Ramos (cell line): ENCODE results near the gene TWIST2.

ENCODE experiments used
- in situ Hi-C: fragments of 300-500 bp; cut with MboI; formaldehyde crosslinking; loops from one replicate; pipeline ENCODE4 v1.14.3; 2022; ENCODE audit warnings: low sequenced_read_pairs; ENCODE audit not compliant: unreplicated experiment

The TWIST2 gene

DNA sequence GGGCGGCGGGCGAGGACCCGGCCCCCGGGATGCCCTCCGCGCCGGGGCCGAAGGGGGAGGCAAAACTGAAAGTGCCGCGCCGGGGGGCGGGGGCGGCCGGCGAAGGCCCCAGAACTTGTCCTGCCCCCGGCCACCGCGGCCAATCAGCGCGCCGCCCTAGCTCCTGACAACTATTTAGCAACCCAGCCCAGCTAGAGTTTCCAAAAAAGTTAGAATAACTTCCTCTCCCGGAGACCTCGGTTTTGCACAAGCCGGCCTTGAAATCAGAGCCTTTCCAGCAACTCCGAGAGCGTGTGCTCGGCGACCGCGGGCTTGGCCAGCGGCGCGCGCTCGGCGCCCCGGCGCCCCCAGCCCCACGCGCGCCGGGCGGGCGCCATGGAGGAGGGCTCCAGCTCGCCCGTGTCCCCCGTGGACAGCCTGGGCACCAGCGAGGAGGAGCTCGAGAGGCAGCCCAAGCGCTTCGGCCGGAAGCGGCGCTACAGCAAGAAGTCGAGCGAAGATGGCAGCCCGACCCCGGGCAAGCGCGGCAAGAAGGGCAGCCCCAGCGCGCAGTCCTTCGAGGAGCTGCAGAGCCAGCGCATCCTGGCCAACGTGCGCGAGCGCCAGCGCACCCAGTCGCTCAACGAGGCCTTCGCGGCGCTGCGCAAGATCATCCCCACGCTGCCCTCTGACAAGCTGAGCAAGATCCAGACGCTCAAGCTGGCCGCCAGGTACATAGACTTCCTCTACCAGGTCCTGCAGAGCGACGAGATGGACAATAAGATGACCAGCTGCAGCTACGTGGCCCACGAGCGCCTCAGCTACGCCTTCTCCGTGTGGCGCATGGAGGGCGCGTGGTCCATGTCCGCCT, at the start of gene TWIST2:
TSS of gene TWIST2 (plus strand) at position 245 of the 850 bp plus-strand sequence. CDS start at position 376, 131 bp downstream.
- in situ Hi-C loops = no loop called here

DNA sequence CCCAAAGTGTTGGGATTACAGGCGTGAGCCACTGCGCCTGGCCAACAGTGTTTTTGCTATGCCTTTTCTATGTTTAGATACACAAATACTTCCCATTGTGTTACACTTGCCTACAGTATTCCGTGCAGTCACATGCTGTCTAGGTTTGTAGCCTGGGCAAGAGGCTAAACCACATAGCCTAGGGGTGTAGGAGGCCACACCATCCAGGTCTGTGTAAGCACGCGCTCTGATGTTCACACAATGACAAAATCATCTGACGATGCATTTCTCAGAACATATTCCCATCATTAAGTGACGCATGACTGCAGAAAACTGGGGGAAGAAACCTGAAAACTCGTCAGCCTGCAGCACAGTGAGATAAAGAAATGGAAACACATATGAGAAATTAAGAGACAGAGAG, 46.1 kb upstream of the TWIST2 start:
- in situ Hi-C loops = no loop called here

DNA sequence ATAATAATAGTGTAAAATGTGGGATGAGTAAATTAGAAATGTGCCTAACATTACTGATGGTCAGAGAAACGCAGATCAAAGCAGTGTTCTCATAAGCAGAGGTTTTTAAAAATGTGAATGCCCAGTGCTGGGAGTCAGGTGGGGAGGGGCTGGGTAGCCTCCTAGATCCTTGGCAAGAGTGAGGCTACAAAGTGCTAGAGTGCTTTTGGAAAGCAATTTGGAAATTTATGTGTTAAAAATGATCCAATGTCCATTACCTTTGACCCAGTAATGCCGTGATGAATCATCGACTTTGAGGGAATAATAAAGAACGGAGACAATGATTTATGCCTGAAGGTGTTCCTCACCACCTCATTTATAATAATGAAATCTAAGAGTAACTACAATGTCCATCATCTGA, 44.9 kb upstream of the TWIST2 start:
- in situ Hi-C loops = no loop called here

DNA sequence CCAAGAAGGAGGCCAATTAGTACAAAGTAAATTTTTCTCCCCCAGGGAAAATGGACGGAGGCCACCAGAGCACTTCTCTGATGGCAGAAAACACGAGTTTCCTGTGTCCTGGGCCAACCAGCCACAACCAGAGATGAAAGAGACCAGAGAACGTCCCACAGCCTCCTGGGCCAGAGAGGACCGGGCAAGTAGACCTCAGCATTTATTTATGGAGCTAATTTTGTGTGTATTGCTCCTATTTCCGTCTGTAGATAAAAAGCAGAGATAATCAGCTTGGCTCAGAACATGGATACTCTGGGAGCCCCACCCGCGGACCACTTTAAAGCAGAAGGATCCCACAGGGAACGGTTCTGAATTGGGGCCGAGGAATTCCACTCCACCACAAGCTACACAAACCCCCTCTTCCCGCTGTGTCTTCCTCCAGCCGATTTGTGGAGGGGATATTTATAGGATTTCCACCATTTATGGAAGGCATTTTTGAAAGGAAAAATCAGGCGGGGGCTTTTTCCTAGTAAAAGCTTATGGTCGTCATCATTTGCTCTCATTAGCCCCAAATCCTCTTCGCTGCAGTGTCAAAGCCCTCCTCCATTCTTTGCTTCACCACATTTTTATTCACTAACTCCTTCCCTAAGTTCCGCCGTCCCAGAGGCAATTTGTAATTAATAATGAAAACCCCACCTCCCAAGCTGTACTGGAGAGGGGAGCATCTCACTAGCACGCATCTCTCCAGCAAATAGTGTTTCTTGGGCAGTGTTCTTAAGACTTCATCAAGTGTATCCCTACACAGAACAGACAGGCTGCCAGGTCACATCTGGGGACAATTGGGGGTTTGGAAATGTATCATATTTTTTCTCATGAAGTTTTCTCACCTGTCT, 43.7 kb upstream of the TWIST2 start:
- in situ Hi-C loops = no loop called here

DNA sequence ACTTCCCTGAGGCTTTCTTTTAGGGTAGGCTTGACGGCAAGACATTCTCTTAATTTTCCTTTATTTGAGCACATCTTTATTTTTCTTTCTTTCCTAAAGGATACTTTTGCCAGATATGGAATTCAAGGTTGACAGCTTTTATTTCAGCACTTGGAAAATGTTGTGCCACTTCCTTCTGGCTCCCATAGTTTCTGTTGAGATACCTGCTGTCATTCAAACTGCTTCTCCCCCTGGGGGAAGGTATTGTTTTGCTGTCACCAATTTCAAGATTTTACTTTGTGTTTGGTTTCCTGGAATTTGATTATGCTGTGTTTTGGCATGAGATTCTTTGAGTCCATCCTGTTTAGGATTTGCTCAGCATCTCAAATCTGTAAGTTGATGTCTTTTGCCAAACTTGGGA, 39.1 kb upstream of the TWIST2 start:
- in situ Hi-C loops = no loop called here

DNA sequence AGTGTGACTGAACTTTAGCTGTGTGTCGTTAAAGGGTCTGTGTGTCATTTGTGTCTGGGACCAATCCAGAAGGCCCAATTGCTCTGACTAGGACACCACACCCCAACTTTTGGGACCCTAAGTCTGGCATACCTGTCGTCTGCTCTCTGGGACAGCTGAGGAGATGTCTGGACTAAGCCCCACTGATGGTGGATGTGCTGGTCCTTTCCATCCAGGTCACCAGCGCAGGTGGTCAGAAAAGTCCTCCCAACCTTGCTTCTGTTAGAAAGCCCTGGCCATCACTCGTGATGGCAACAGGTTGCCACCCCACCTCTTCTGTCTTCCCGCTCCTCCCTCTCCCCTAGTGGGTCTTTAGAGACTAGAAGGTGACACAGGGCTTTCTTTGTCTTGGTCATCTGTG, 37.6 kb upstream of the TWIST2 start:
- in situ Hi-C loops = no loop called here

DNA sequence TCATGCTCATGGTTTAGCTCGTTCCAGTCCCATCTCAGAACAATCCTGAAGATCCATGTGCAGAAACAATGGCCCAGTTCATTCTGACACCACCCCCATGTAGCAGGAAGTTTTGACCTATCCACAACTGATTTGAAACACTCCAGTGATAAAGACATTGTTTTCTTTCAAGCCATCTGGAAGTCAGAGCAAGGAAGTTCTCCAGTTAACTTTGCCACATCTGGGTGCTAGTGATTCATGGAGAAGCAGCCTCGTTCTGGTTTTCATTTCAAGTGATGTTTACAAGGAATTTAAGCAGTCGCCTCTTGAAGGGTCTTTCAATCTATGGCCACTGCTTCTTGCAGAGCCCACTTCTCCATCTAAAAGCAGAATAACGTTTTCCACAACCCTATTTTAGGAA, 36.6 kb upstream of the TWIST2 start:
- in situ Hi-C loops = no loop called here

DNA sequence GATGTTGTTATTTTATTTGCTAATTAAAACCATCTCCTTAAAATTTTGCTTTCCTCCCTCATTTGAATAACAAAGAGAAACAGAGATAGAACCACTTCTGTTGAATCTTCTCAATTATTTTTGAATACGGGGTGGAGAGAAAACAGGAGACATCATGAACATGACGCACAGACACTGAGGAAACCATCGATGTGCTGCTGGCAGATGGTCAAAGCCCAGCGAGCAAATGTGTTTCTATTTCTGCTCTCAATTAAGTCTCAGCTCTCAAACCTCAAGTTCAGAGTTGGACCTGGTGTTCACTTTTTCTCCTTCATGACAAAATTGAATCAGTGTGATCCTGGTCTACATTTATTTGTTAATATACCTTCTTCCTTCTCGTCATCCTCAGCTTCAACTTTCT, 36.1 kb upstream of the TWIST2 start:
- in situ Hi-C loops = no loop called here

DNA sequence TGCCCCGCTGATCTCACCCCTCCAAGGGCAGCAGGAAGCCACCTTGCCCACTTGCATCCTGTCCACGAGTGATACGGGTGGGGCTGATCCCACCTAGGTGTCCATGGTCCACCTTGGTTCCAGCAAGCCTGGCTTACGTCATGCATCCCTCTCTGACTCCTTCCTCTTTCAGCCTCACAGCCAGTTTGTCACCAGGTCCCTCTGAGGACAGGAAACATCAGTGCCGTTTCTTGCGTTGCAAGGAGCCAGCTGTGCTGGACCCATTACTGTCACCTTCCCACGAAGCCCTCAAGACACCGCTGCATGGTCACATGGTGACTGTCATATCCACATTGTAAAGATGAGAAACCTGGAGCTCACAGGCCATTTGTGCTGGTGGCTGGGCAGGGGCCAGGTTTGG, 34.8 kb upstream of the TWIST2 start:
- in situ Hi-C loops = no loop called here

DNA sequence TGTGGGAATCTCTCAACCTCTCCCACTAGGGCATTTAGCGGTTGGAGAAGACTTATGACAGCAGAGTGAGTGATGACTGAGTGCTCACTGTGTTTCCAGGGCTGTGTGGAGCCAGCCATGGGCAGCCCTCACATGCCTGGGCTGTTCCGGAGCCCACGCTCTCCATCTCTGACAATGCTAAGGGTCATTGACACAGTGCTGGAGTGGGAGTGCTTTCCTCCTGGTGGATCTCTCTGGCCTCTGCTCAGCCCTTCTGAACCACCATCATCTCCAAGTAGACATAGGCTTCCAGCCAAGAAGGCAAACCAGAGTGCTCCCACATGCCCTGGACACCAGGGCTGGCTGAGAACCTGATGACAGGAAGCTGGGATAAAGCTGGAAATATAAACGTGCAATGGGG, 33.1 kb upstream of the TWIST2 start:
- in situ Hi-C loops = no loop called here

DNA sequence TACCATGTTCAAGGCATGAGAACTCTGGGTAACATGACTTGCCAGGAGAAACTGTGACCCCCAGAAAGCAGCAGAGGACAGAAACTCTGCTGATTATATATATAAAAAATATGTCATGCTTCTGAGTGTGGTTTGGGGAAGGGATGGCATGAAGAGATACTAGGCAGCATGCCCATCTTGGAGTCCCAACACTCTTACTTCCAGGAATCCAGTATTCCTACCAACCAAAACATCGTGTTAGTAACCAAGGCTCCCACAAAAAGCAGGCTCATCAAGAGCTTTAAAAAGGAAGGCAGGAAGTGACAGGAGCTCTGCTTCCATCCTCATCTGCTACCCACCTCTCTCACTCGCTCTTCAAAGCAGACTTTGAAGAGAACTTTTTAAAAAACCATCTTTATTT, 31.6 kb upstream of the TWIST2 start:
- in situ Hi-C loops = no loop called here

DNA sequence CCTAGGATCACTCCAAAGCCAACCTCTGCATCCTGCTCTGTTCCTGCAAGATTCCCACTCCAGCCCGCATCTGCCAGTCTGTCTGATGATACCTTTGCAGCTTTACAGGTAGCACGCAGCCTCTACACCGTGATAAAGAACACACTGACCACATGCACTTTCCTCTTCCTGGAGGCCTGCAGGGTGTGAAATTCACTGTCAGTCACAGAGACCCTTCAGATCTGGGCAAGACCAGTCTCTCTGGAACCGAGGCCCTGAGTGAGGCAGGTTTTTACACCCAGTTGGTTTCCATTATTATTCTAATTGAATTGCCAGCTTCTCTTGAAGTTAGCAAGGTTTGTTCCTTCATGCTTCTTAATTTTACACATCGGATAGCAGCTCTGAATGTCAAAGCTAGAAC, 30.5 kb upstream of the TWIST2 start:
- in situ Hi-C loops = no loop called here

DNA sequence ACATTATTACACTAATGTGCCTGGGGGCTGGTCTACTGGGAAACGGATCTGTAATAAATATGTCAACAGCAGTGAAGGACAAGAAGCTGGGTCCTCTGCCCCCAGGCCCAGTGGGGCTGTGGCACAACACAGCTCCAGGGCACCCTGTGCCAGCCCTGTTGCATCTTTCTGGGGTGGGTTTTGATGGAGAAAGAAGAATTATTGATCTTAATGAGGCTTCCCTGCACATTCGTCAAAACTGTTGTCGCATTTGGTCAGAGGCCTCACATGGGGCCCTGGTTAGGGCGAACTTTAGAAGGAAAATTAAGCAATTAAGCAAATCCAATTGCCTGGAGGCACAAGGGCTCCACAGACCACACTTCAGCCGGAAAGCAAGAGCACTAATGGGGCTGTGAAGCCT, 30.0 kb upstream of the TWIST2 start:
- in situ Hi-C loops = no loop called here

DNA sequence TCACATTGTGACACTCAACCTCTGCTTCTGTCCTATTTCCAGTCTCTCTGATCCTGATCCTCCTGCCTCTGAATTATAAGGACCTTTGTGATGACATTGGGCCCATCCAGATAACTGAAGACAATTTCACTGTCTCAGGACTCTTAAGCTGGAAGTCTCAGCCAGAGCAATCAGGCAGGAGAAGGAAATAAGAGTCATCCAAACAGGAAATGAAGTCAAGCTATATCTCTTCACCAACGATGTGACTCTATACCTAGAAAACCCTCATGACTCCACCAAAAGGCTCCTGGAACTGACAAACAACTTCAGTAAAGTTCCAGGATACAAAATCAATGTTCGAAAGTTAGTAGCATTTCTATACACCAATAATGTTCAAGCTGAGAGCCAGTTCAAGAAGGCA, 29.3 kb upstream of the TWIST2 start:
- in situ Hi-C loops = no loop called here

DNA sequence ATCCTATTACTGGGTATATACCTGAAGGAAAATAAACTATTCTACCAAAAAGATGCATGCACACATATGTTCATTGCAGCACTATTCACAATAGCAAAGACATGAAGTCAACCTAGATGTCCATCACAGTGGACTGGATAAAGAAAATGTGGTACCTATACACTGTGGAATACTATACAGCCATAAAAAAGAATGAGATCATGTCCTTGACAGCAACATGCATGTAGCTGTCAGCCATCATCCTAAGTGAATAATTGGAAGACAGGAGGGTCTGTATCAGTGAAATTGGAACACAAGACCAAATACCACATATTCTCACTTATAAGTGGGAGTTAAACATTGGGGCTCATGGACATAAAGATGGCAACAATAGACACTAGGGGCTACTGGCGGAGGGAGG, 27.7 kb upstream of the TWIST2 start:
- in situ Hi-C loops = no loop called here

DNA sequence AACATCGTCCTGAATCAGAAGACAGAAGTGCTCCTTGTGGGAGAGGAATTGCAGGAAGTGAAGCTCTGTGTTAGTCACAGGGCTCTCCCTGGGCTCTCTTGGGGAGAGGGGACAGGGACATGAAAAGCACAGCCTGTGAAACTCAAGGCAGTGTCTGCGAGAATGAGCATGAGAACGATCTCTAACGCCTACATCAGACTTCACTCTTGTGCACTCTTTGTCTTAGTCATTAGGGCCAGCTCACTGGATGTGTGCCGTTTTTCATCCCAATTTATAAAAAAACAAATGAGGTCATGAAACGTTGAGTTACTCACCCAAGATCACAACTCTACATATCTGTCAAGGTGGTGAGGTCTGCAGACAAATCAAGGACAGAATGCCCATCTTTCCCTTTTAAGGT, 27.0 kb upstream of the TWIST2 start:
- in situ Hi-C loops = no loop called here

DNA sequence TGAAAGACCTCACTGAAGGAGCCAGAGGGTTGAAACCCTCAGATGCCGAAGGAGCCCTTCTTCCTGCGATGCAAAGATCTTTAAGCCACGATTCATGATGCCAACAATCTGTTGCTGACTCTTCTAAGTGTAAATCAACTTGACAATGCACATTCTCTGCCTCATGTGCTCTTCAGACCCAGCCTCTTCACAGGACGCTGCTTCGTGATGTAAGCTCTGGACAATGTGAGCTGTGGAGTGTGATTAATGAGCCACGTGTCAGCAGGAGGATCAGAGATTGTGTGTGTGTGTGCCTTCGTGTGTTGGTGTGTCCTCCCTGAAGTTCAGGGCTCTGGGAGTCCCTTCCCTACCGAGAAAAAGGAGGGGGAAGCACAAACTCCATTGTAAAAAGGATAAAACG, 26.5 kb upstream of the TWIST2 start:
- in situ Hi-C loops = no loop called here

DNA sequence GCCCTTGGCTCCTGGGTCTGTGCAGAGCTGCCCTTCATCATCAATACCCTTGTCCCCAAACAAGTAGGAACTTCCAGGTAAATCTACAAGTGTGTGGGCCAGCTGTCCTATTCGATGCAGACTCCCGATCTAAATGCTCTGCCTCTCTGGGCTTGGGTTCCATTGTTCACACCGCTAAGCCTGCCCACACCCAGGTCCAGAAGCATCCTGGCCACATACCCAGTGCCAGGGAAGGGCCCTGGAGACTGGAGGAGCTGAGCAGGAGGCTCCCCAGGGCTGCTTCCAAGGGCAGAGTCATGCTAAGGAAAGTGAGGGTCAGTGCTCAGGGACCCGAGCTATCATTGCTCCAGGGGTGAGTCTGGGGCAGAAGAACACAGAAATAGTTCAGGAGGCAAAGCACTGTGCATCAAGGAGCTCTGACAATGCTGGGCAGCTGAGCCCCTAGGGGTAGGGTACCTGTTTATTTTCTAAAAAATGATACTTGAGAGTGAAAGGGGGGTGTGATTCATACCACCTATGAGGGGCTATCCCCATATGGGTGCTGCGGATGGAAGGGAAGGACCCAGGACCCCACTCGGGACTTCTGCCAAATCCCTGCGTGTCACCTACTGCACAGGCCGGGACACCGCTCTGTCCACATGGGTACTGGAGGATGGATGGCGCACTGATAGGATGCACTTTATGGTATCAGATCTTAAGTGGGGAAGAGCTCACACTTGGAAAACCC, 25.8 kb upstream of the TWIST2 start:
- in situ Hi-C loops = no loop called here

DNA sequence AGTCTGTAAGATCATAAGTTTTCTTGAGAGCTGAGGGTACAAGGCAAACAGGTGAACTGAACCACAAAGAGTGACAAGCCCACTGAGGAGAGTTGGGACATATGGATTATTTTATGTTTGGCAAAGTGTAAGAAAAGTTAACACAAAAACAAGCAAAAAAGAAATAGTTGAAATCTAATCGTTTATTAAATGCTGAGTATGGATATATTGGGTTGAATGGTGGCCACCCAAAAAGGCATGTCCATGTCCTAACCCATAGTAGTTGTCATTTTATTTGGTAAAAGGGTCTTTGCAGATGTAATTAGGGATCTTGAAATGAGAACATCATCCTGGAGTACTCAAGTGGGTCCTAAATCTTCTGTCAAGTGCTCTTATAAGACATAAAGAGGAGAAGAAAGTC, 24.9 kb upstream of the TWIST2 start:
- in situ Hi-C loops = no loop called here

DNA sequence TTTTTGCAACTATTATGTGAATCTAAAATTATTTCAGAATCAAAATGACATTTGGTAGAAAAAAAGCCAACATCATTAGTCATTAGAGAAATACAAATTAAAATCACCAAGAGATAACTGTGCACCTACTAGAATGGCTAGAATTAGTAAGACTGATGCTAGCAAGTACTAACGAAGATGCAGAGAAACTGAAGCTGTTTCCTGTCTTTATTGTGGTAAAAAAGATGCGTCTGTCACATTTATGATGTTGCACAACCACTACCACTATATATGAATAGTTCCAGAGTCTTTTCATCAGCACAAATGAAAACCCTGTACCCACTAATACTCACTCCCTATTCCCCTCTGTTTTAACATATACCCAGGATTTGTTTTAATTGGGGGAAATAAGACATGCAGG, 16.7 kb upstream of the TWIST2 start:
- in situ Hi-C loops = no loop called here

DNA sequence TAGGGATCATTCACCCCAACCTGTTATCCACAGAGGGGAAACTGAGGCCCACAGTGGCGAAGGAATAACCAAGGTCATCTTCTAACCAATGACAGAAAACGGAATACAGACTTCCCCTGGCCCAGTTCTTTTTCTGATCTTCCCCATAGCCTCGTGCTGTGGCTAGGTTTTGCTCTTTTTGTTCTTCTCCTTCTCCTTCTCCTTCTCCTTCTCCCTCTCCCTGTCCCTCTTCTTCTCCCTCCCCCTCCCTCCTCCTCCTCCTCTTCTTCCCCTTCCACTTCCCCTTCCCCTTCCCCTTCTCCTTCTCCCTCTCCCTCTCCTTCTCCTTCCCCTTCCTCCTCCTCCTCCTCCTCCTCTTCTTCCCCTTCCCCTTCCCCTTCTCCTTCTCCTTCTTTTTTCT, 12.9 kb upstream of the TWIST2 start:
- in situ Hi-C loops = no loop called here
